ENCODE data around the gene PRXL2B. TPM values are rescaled to one million over a fixed set of nuclear protein-coding genes. Genes with fewer than 3 reads are reported as not detected.

Gene PRXL2B
- total RNA-seq, 1 experiment from 2014 or later, result 40.7 TPM

DNA sequence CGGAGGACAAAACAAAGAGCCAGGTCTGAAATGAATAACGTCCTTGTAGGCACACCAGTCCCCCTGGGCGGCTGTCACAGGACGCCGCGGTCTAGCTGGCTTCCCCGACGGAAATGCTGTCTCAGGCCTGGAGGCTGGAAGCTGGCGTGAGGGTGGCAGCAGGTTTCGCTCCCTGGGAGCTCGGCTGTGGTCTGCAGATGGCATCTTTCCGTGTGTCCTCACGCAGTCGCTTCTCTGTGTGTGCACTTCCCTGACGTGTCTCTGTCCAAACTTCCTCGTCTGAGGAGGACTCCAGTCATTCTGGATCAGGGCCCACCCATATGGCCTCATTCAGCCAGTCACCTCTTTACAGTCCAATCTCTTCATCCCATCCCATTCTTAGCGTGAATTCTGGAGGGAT, 16.2 kb upstream of the PRXL2B start:
- H3K23me2 ChIP-seq (ENCODE audit: insufficient read length, low read depth, low read length, poor library complexity, severe bottlenecking), result no peaks in the 10 kb centered on the region
- H4K20me1 ChIP-seq (ENCODE audit: control insufficient read depth, insufficient read depth, insufficient read length), result no peaks in the 10 kb centered on the region
- H3K4ac ChIP-seq (ENCODE audit: low read depth, low read length), result no peak overlapping the region
- no peaks in the 10 kb centered on the region for H3K9me3 ChIP-seq (ENCODE audit: control insufficient read depth, low read depth, low read length)
- no peak overlapping the region for H2BK20ac ChIP-seq (ENCODE audit: low read depth, low read length, poor library complexity, severe bottlenecking)
- H3K4me2 ChIP-seq (ENCODE audit: insufficient read depth, insufficient read length, low read length), result no peak overlapping the region
- Mint-ChIP-seq H3K9me3 (peaks cover 8 to 16% of the 10 kb centered on the region in 2 experiments), H3K4me1 (0 out of 4 replicates have a peak, but pooled peaks cover 0 to 2% of the 10 kb centered on the region in 2 experiments), H3K27me3 (ENCODE audit: low read depth) (peaks cover 18% of the 10 kb centered on the region), H3K27ac (no peak overlapping the region), H3K4me3 (no peak overlapping the region), H3K36me3 (ENCODE audit: insufficient read depth in 1 of 3, low read depth in 3 of 3) (peaks cover 0 to 3% (median 3%) of the 10 kb centered on the region in 3 experiments; a peak in 4 of 7 replicates)
- DNase-seq, result no peak
- no peak overlapping the region for H2BK120ac ChIP-seq (ENCODE audit: low read depth, low read length, poor library complexity, severe bottlenecking)
- no peak overlapping the region for H3K9ac ChIP-seq (ENCODE audit: extremely low read depth, insufficient read length, low read length)
- no peaks in the 10 kb centered on the region for H3K4me1 ChIP-seq (ENCODE audit: insufficient read depth, low read length)
- no CpG with 5 or more reads among the region's 17 CpGs for WGBS (ENCODE audit: extremely low coverage, insufficient read length, low lambda C conversion rate)
- H2BK5ac ChIP-seq (ENCODE audit: insufficient read length, low read length), result no peak overlapping the region
- TF ChIP-seq, protein P1, sequence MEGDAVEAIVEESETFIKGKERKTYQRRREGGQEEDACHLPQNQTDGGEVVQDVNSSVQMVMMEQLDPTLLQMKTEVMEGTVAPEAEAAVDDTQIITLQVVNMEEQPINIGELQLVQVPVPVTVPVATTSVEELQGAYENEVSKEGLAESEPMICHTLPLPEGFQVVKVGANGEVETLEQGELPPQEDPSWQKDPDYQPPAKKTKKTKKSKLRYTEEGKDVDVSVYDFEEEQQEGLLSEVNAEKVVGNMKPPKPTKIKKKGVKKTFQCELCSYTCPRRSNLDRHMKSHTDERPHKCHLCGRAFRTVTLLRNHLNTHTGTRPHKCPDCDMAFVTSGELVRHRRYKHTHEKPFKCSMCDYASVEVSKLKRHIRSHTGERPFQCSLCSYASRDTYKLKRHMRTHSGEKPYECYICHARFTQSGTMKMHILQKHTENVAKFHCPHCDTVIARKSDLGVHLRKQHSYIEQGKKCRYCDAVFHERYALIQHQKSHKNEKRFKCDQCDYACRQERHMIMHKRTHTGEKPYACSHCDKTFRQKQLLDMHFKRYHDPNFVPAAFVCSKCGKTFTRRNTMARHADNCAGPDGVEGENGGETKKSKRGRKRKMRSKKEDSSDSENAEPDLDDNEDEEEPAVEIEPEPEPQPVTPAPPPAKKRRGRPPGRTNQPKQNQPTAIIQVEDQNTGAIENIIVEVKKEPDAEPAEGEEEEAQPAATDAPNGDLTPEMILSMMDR (conservative IDR thresholded peaks at IDR 0.05), result no peak
- H3K56ac ChIP-seq (ENCODE audit: insufficient read length, low read depth, low read length), result no peak overlapping the region
- H3K27ac ChIP-seq (ENCODE audit: insufficient read length, low read depth, low read length), result no peak overlapping the region
- H2AFZ ChIP-seq (ENCODE audit: low read length), result no peak overlapping the region
- no peak overlapping the region for H4K8ac ChIP-seq (replicated peaks; ENCODE audit: insufficient read length, low read depth, low read length)
- no peaks in the 10 kb centered on the region for H3K27me3 ChIP-seq (ENCODE audit: insufficient read depth, low read length)
- H2BK15ac ChIP-seq (ENCODE audit: low read depth, low read length), result no peak overlapping the region
- H2BK12ac ChIP-seq (ENCODE audit: insufficient read length, low read depth, low read length), result no peak overlapping the region
- H3K18ac ChIP-seq (ENCODE audit: insufficient read length, low read depth, low read length), result no peak overlapping the region
- no peak overlapping the region for H4K91ac ChIP-seq (ENCODE audit: insufficient read length, low read depth, low read length)
- H3K23ac ChIP-seq (ENCODE audit: insufficient read length, low read depth, low read length), result no peak overlapping the region
- no peak overlapping the region for H3T11ph ChIP-seq (ENCODE audit: low read length)
- no peak overlapping the region for H4K5ac ChIP-seq (ENCODE audit: insufficient read length, low read depth, low read length)
- no peaks in the 10 kb centered on the region for H3K79me1 ChIP-seq (ENCODE audit: insufficient read depth, low read depth, low read length, poor library complexity, severe bottlenecking)
- H2AK5ac ChIP-seq (ENCODE audit: insufficient read length, low read length), result no peak overlapping the region
- H3K79me2 ChIP-seq (ENCODE audit: insufficient read depth, low read length), result no peaks in the 10 kb centered on the region
- H3K14ac ChIP-seq (ENCODE audit: insufficient read depth, low read length), result no peak overlapping the region
